ENCODE results near the gene NINJ2.

DNA sequence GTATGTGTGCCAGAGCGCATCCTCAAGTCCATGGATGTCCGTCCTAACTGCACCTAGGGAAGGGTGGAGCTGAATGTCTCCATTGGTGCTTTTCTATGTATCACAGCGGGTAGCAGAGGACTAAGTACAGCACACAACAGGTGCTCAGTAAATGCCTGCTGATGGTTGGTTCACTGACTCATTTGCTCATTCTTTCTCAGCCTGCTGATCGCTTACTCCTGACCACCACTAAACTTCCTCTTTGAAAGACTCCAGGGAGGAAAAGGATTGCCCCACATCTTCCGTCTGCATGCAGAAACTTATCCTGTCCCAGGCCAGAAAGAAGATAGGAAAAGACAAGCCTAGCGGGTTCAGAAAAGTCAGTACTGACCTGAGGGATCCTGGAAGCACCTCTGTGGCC is 137.2 kb downstream of the NINJ2 start:
- no peak for TF ChIP-seq EZH2 (IDR thresholded peaks at IDR 0.05; ENCODE audit: insufficient read depth, low read length)
- TF ChIP-seq, protein P1, sequence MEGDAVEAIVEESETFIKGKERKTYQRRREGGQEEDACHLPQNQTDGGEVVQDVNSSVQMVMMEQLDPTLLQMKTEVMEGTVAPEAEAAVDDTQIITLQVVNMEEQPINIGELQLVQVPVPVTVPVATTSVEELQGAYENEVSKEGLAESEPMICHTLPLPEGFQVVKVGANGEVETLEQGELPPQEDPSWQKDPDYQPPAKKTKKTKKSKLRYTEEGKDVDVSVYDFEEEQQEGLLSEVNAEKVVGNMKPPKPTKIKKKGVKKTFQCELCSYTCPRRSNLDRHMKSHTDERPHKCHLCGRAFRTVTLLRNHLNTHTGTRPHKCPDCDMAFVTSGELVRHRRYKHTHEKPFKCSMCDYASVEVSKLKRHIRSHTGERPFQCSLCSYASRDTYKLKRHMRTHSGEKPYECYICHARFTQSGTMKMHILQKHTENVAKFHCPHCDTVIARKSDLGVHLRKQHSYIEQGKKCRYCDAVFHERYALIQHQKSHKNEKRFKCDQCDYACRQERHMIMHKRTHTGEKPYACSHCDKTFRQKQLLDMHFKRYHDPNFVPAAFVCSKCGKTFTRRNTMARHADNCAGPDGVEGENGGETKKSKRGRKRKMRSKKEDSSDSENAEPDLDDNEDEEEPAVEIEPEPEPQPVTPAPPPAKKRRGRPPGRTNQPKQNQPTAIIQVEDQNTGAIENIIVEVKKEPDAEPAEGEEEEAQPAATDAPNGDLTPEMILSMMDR (IDR thresholded peaks at IDR 0.05; ENCODE audit: insufficient read depth, low read depth, low read length) = no peak

All from astrocyte (in vitro differentiated cells and primary cell).